WERI-Rb-1 (cell line): ENCODE results near the gene ECEL1.

Experiments used
- DNase-seq: peaks from one replicate; pipeline ENCODE4 v3.0.0-alpha.2; 2020
- H3K27ac ChIP-seq: fragments of 250-450 bp; sonication (Bioruptor Pico); 2 replicates; pipeline ENCODE4 v1.5.1; 2020; ENCODE audit warnings: mild to moderate bottlenecking, moderate library complexity
- H3K27me3 ChIP-seq: fragments of 250-450 bp; sonication (Bioruptor Pico); 2 replicates; pipeline ENCODE4 v1.5.1; 2021; ENCODE audit warnings: mild to moderate bottlenecking, low read depth, moderate library complexity; ENCODE audit not compliant: insufficient read depth, severe bottlenecking
- H3K36me3 ChIP-seq: fragments of 250-450 bp; sonication (Bioruptor Pico); 2 replicates; pipeline ENCODE4 v1.5.1; 2020; ENCODE audit warnings: mild to moderate bottlenecking, moderate library complexity
- H3K4me3 ChIP-seq: 2 replicates; pipeline ENCODE4 v1.5.1; 2011; ENCODE audit warnings: low read depth, mild to moderate bottlenecking, control low read depth, low read length
- H3K9me3 ChIP-seq: fragments of 250-450 bp; sonication (Bioruptor Pico); 2 replicates; pipeline ENCODE4 v1.5.1; 2021; ENCODE audit warnings: mild to moderate bottlenecking, moderate library complexity; ENCODE audit not compliant: severe bottlenecking
- TF ChIP-seq, protein P1 (sequence below): IDR thresholded peaks from 2 replicates; pipeline ENCODE4 v1.5.1; 2011; ENCODE audit warnings: low read depth, mild to moderate bottlenecking, control low read depth, inconsistent platforms, low read length

The ECEL1 gene

GRCh38 chr2:232523682-232524597 is 36.3 kb upstream of the ECEL1 start:
- TF ChIP-seq, protein P1, sequence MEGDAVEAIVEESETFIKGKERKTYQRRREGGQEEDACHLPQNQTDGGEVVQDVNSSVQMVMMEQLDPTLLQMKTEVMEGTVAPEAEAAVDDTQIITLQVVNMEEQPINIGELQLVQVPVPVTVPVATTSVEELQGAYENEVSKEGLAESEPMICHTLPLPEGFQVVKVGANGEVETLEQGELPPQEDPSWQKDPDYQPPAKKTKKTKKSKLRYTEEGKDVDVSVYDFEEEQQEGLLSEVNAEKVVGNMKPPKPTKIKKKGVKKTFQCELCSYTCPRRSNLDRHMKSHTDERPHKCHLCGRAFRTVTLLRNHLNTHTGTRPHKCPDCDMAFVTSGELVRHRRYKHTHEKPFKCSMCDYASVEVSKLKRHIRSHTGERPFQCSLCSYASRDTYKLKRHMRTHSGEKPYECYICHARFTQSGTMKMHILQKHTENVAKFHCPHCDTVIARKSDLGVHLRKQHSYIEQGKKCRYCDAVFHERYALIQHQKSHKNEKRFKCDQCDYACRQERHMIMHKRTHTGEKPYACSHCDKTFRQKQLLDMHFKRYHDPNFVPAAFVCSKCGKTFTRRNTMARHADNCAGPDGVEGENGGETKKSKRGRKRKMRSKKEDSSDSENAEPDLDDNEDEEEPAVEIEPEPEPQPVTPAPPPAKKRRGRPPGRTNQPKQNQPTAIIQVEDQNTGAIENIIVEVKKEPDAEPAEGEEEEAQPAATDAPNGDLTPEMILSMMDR: peak; percentile 76
- DNase-seq: peak; percentile 82
- Histone ChIP-seq H3K4me3 (peak overlapping the region; percentile 48), H3K27ac (no peak overlapping the region), H3K27me3 (peaks cover 24% of the 10 kb centered on the region), H3K9me3 (no peaks in the 10 kb centered on the region), H3K36me3 (no peaks in the 10 kb centered on the region)

- Histone ChIP-seq H3K36me3 (no peaks in the 10 kb centered on the region), H3K27me3 (peaks cover 24% of the 10 kb centered on the region), H3K27ac (no peak overlapping the region), H3K9me3 (no peaks in the 10 kb centered on the region), H3K4me3 (peak overlapping the region; percentile 48)
- TF ChIP-seq, protein P1: no peak
- no peak for DNase-seq
These were observed 35.7 kb upstream of the ECEL1 start for GRCh38 chr2:232523402-232523681.

DNA sequence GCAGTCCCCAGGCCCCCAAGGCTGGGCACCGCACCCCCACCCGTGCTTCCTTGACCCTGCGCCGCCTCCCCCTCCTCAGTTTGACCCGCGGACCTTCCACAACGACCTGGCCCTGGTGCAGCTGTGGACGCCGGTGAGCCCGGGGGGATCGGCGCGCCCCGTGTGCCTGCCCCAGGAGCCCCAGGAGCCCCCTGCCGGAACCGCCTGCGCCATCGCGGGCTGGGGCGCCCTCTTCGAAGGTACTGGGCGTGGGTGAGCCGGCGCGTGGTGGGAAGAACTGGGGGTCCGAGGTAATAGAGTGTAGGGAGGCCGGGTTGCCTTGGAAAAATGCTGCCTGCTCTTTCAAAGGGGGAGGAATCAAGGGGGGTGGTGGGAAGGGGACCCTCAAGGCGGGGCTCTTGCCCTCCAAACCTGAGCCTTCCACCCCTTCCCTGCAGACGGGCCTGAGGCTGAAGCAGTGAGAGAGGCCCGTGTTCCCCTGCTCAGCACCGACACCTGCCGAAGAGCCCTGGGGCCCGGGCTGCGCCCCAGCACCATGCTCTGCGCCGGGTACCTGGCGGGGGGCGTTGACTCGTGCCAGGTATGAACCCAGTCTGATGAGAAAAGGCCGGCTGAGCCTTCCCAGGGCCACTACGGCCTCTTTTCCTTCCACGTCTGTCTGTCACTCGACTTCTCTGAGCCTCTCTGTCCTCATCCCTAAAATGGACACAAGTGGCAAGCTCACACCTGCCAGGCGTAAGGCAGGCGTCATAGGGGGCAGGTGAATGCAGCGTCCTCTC is 35.2 kb upstream of the ECEL1 start:
- H3K27ac ChIP-seq: no peak overlapping the region
- TF ChIP-seq, protein P1: no peak
- no peaks in the 10 kb centered on the region for H3K9me3 ChIP-seq
- H3K4me3 ChIP-seq: no peak overlapping the region
- peaks cover 24% of the 10 kb centered on the region for H3K27me3 ChIP-seq
- H3K36me3 ChIP-seq: no peaks in the 10 kb centered on the region
- DNase-seq: no peak

DNA sequence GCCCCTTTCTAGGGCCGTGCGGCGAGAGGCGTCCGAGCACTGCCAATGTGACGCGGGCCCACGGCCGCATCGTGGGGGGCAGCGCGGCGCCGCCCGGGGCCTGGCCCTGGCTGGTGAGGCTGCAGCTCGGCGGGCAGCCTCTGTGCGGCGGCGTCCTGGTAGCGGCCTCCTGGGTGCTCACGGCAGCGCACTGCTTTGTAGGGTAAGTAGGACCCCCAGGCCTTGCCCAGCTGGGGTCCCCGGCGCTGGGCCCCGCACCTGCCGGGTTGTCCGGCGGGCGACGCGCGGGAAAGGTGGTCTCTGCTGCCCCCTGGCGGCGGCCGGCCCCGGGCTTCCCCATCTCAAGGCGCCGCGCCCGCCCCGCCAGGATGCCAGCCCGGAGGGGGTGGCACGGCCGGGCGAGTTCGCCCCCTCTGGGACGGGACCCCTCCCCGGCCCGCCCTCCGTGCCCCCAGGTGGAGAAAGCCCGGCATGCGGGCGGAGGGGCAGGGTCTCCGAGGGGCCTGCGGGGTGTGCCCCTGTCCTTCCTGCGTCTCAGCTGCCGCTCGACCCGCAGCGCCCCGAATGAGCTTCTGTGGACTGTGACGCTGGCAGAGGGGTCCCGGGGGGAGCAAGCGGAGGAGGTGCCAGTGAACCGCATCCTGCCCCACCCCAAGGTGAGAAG is 34.5 kb upstream of the ECEL1 start:
- peaks cover 24% of the 10 kb centered on the region for H3K27me3 ChIP-seq

GRCh38 chr2:232521098-232521497 is 33.5 kb upstream of the ECEL1 start:
- Histone ChIP-seq H3K27me3 (peaks cover 24% of the 10 kb centered on the region), H3K9me3 (no peaks in the 10 kb centered on the region), H3K36me3 (no peaks in the 10 kb centered on the region), H3K27ac (no peak overlapping the region), H3K4me3 (no peak overlapping the region)
- DNase-seq: no peak
- TF ChIP-seq, protein P1: no peak

More for the DNA sequence above, 34.5 kb upstream of the ECEL1 start:
- Histone ChIP-seq H3K4me3 (peak overlapping the region; percentile 13; the same call in 1 of the 2 replicates), H3K9me3 (no peaks in the 10 kb centered on the region), H3K27ac (no peak overlapping the region), H3K36me3 (no peaks in the 10 kb centered on the region)
- peak; percentile 50 for DNase-seq
- TF ChIP-seq, protein P1: peak; percentile 75
